ENCODE measurements around the gene KLHL26.

- TF ChIP-seq MYC (IDR thresholded peaks at IDR 0.05; ENCODE audit: low read depth, low read length) = no peak
- TF ChIP-seq MYC (CRISPR knock-in tag; IDR thresholded peaks at IDR 0.05; ENCODE audit: borderline replicate concordance, low read depth) = no peak
- TF ChIP-seq CTBP1 (IDR thresholded peaks at IDR 0.05; ENCODE audit: borderline replicate concordance) = no peak
- no peak for TF ChIP-seq DMBX1 (CRISPR knock-in tag; IDR thresholded peaks at IDR 0.05; ENCODE audit: borderline replicate concordance)
- no peak for TF ChIP-seq EP300 (IDR thresholded peaks at IDR 0.05; ENCODE audit: low read length)
- TF ChIP-seq XRCC4 (IDR thresholded peaks at IDR 0.05; ENCODE audit: extremely low read depth, insufficient read depth, insufficient read length) = no peak
- no peak for TF ChIP-seq SIN3A (IDR thresholded peaks at IDR 0.05; ENCODE audit: borderline replicate concordance in 2 of 2, control insufficient read depth in 1 of 2, low read depth in 2 of 2, low read length in 2 of 2)
Measured at GRCh38 chr19:18626906-18627305, 9.9 kb upstream of the KLHL26 start.
